ENCODE data around the gene DNAH5. TPM values are rescaled to one million over a fixed set of nuclear protein-coding genes. Genes with fewer than 3 reads are reported as not detected.

The DNAH5 gene
- total and polyA plus RNA-seq, 8 donors, result 0.50 to 12.5 (median 1.1) TPM; not detected in 1

DNA sequence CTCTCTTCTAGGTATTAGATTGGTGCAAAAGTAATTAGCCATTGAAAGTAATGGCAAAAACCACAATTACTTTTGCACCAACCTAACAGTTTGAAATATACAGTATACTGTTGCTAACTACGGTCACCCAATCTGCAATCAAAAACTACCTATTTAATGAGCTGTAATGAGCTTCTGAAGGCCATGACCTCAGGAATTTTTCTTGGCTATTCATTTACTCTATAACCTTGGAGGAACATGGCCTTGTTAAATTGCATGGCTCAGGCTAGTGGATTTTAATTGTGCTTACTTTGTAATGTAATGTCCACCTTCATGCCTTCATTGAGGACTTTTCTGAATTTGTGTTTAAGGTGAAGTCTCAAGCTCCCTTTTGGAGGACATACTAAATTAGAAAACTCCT lies 24.7 kb downstream of the DNAH5 start:
- 84 to 98% (median 85%) methylated on average over 1 of the region's 1 CpG for WGBS, 5 donors
- no peaks in the 10 kb centered on the region for H3K27me3 ChIP-seq
- TF ChIP-seq, protein P1, sequence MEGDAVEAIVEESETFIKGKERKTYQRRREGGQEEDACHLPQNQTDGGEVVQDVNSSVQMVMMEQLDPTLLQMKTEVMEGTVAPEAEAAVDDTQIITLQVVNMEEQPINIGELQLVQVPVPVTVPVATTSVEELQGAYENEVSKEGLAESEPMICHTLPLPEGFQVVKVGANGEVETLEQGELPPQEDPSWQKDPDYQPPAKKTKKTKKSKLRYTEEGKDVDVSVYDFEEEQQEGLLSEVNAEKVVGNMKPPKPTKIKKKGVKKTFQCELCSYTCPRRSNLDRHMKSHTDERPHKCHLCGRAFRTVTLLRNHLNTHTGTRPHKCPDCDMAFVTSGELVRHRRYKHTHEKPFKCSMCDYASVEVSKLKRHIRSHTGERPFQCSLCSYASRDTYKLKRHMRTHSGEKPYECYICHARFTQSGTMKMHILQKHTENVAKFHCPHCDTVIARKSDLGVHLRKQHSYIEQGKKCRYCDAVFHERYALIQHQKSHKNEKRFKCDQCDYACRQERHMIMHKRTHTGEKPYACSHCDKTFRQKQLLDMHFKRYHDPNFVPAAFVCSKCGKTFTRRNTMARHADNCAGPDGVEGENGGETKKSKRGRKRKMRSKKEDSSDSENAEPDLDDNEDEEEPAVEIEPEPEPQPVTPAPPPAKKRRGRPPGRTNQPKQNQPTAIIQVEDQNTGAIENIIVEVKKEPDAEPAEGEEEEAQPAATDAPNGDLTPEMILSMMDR (IDR thresholded peaks at IDR 0.05), result no peak
- no peak for TF ChIP-seq POLR2A (IDR thresholded peaks at IDR 0.05)
- TF ChIP-seq EP300 (IDR thresholded peaks at IDR 0.05), result no peak
- TF ChIP-seq POLR2AphosphoS5 (IDR thresholded peaks at IDR 0.05), result no peak
- intact Hi-C loops (cut with DNase I; ENCODE audit: low total_unique reads), result no loop called here
- no peak overlapping the region for H3K4me3 ChIP-seq
- H3K4me1 ChIP-seq, result no peaks in the 10 kb centered on the region
- H3K9me3 ChIP-seq, result no peaks in the 10 kb centered on the region
- no peak overlapping the region for H3K27ac ChIP-seq
- H3K36me3 ChIP-seq, result peaks cover 0 to 10% (median 0%) of the 10 kb centered on the region in 4 donors
- no peak for DNase-seq

- TF ChIP-seq POLR2AphosphoS5 (IDR thresholded peaks at IDR 0.05), result no peak
- TF ChIP-seq, protein P1 (IDR thresholded peaks at IDR 0.05), result no peak
- TF ChIP-seq EP300 (IDR thresholded peaks at IDR 0.05), result no peak
- no peak for TF ChIP-seq POLR2A (IDR thresholded peaks at IDR 0.05)
- no peak overlapping the region for H3K4me3 ChIP-seq
- DNase-seq, result no peak
- peaks cover 0 to 10% (median 0%) of the 10 kb centered on the region in 4 donors for H3K36me3 ChIP-seq
- no peaks in the 10 kb centered on the region for H3K4me1 ChIP-seq
- H3K9me3 ChIP-seq, result no peaks in the 10 kb centered on the region
- intact Hi-C loops (cut with DNase I; ENCODE audit: low total_unique reads), result no loop called here
- H3K27me3 ChIP-seq, result no peaks in the 10 kb centered on the region
- 84 to 92% (median 88%) methylated on average over 15 of the region's 15 CpGs for WGBS, 5 donors
- no peak overlapping the region for H3K27ac ChIP-seq
Measured at GRCh38 chr5:13919087-13919486, 25.4 kb downstream of the DNAH5 start.

- Histone ChIP-seq H3K27me3 (no peaks in the 10 kb centered on the region), H3K36me3 (peaks cover 0 to 10% (median 0%) of the 10 kb centered on the region in 4 donors), H3K4me1 (no peaks in the 10 kb centered on the region), H3K4me3 (no peak overlapping the region), H3K27ac (no peak overlapping the region), H3K9me3 (no peaks in the 10 kb centered on the region)
- intact Hi-C loops (cut with DNase I; ENCODE audit: low total_unique reads), result no loop called here
- 84 to 93% (median 87%) methylated on average over 5 of the region's 5 CpGs for WGBS, 5 donors
- TF ChIP-seq EP300 (IDR thresholded peaks at IDR 0.05) (no peak), POLR2A (IDR thresholded peaks at IDR 0.05) (no peak), POLR2AphosphoS5 (IDR thresholded peaks at IDR 0.05) (no peak)
- TF ChIP-seq, protein P1 (IDR thresholded peaks at IDR 0.05), result no peak
- DNase-seq, result no peak
Measured at GRCh38 chr5:13917061-13917460, 27.4 kb downstream of the DNAH5 start.

DNA sequence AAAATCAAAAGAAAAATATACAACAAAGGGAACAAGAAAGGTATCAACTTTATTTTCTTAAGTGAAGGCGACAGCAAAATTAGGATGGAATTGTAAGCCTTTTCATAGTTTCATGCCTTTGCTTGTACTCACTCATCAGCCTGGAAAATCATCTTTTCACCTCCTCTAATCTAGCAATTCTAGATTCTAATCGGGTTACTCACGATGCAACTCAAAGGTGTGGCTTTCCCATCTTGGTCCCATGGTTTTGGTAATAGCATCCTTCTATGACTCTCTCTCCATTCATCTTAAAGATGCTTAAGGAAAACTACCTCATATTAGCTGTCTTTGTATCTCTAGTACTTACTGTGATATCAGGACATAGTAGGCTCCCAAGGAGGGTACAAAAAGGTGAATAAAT lies 30.5 kb downstream of the DNAH5 start:
- intact Hi-C loops (cut with DNase I; ENCODE audit: low total_unique reads), result no loop called here
- 87 to 94% (median 92%) methylated on average over 3 of the region's 3 CpGs for WGBS, 5 donors
- peaks cover 0 to 2% (median 0%) of the 10 kb centered on the region in 4 donors for H3K36me3 ChIP-seq
- H3K4me3 ChIP-seq, result no peak overlapping the region
- H3K9me3 ChIP-seq, result no peaks in the 10 kb centered on the region
- no peaks in the 10 kb centered on the region for H3K27me3 ChIP-seq
- no peaks in the 10 kb centered on the region for H3K4me1 ChIP-seq
- no peak overlapping the region for H3K27ac ChIP-seq
- DNase-seq, result no peak
- TF ChIP-seq, protein P1 (IDR thresholded peaks at IDR 0.05), result no peak
- TF ChIP-seq POLR2A (IDR thresholded peaks at IDR 0.05) (no peak), POLR2AphosphoS5 (IDR thresholded peaks at IDR 0.05) (no peak)

Data from stomach (tissue), 9 donors.